Globus pallidus (tissue), 1 donor: ENCODE results near the gene DDX56.
A peak's percentile ranks its signal among the peaks of the same experiment; 100 is the strongest.

Experiments
- DNase-seq: peaks from one replicate; pipeline ENCODE4 v3.0.0-alpha.2; 2015; ENCODE audit warnings: low spot score

DDX56 gene

GRCh38 chr7:44535348-44536064 is 38.2 kb downstream of the DDX56 start:
- DNase-seq, result no peak

GRCh38 chr7:44534501-44534900 is 39.2 kb downstream of the DDX56 start:
- peak; percentile 7 for DNase-seq

GRCh38 chr7:44534087-44534486 is 39.6 kb downstream of the DDX56 start:
- no peak for DNase-seq

- DNase-seq, result no peak
Observed at GRCh38 chr7:44533301-44534055, 40.2 kb downstream of the DDX56 start.

- DNase-seq, result no peak
Observed at GRCh38 chr7:44531421-44532380, 42.0 kb downstream of the DDX56 start.

GRCh38 chr7:44530990-44531389 is 42.7 kb downstream of the DDX56 start:
- DNase-seq, result no peak

GRCh38 chr7:44524811-44525388 is 48.8 kb downstream of the DDX56 start:
- no peak for DNase-seq

- no peak for DNase-seq
Observed at GRCh38 chr7:44522315-44522714, 51.4 kb downstream of the DDX56 start.

- DNase-seq, result no peak
Observed at GRCh38 chr7:44521347-44522095, 52.2 kb downstream of the DDX56 start.

GRCh38 chr7:44520574-44520973 is 53.1 kb downstream of the DDX56 start:
- no peak for DNase-seq

GRCh38 chr7:44519546-44519945 is 54.2 kb downstream of the DDX56 start:
- no peak for DNase-seq

- DNase-seq, result no peak
Observed at GRCh38 chr7:44518761-44519160, 54.9 kb downstream of the DDX56 start.

GRCh38 chr7:44517175-44517574 is 56.5 kb downstream of the DDX56 start:
- no peak for DNase-seq
